GM12874 (cell line): ENCODE measurements around the gene ABCD1.

Source experiments
- TF ChIP-seq, protein P1 (sequence below): IDR thresholded peaks from 2 replicates; pipeline ENCODE4 v1.5.1; 2011; ENCODE audit warnings: low read depth, mild to moderate bottlenecking, control low read depth, low read length, moderate library complexity; ENCODE audit not compliant: insufficient read depth

ABCD1 gene

DNA sequence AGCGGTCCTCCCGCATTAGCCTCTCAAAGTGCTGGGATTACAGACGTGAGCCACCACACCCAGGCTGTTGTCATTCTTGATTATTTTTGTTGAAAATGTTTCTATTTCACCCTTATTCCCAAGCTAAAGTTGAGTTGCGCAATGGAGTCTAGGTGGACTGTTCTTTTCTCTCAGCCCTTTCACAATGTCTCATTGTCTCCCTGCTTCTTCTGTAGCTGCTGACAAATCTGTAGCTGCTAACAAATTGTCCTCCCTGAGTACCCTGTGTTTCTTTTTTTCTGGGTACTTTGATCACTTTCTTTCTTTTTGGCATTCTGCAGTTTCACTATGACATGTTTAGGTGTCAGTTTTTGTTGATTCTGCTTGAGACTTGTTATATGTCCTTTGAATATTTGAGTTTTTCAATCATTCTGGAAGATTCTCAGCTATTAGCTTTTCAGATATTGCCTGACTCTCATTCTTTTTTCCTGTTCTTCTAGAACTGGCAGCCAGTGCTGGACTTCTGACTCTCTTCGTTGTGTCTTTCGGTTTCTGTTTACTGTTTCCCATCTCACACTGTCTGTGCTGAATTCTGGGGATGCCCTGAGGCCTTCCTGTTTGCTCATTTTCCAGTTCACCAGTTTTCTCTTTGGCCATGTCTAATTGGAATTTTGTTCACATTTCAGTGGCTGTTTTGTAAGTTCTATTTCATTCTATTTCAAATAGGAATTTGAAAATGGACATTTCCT lies 6.6 kb downstream of the ABCD1 start:
- TF ChIP-seq, protein P1, sequence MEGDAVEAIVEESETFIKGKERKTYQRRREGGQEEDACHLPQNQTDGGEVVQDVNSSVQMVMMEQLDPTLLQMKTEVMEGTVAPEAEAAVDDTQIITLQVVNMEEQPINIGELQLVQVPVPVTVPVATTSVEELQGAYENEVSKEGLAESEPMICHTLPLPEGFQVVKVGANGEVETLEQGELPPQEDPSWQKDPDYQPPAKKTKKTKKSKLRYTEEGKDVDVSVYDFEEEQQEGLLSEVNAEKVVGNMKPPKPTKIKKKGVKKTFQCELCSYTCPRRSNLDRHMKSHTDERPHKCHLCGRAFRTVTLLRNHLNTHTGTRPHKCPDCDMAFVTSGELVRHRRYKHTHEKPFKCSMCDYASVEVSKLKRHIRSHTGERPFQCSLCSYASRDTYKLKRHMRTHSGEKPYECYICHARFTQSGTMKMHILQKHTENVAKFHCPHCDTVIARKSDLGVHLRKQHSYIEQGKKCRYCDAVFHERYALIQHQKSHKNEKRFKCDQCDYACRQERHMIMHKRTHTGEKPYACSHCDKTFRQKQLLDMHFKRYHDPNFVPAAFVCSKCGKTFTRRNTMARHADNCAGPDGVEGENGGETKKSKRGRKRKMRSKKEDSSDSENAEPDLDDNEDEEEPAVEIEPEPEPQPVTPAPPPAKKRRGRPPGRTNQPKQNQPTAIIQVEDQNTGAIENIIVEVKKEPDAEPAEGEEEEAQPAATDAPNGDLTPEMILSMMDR, result no peak

DNA sequence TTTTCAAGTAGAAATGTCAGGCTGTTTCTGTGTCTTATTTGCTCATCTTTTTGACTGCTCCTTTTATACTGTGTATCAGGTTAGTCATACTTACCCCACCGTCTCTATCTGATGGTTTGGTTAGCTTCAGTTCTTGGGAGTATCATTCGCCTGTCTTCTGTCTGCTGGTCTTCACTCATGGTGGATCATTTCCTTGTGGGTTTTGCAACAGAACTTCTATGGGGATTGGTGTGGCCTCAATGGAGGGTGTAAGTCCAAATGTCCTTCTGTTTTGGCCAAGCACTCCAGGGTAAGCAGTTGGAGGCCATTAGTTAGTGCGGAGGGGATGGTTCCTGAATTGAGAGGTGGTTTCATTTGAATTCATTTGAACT lies 7.2 kb downstream of the ABCD1 start:
- TF ChIP-seq, protein P1, result no peak

DNA sequence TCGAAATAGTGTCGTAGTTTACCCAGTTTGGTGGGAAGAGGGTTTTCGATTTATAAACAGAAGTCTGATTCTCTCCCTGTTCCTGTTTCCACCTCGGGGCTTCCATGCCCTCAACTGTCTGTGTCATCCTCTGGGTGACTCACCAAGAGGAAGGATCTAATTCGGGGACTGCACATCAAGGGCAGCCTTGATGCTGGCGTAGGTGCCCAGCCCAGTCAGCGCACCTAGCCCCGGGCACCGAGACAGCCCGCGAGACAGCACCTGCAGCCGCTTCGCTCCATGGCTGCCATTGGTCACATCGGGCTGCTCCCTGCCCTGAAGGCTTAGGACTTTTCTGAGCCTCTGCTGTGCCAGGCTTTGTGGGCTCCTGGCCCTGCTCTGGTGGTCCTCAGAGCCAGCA lies 7.7 kb downstream of the ABCD1 start:
- TF ChIP-seq, protein P1, result no peak

DNA sequence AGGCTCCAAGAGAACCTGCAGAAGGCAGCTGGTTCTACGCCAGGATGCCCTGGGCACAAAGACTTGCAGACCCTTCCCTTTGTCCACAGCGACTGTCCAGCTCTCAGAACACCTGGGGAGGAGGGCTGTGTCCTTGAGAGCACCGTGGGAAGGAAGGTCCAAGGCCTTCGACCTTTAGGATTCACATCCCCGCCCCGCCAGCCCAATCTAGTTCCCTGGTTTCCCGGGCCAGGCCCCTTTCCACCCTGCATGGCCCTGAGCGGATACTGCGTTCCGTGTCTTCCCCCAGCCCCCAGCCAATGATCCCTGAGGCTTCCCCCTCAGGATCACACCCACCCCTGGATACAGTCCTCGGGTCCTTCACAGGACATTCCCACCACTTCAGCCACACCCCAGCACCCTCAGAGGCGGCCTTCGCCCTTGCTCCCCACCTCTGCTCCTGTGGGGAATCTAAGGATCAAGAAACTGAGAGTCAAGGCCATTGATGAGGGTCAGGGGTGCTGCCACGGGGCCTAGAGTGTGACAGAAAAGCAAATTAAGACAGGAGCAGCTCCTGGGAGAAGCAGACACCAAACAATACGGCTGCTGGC lies 9.1 kb downstream of the ABCD1 start:
- TF ChIP-seq, protein P1, result no peak

DNA sequence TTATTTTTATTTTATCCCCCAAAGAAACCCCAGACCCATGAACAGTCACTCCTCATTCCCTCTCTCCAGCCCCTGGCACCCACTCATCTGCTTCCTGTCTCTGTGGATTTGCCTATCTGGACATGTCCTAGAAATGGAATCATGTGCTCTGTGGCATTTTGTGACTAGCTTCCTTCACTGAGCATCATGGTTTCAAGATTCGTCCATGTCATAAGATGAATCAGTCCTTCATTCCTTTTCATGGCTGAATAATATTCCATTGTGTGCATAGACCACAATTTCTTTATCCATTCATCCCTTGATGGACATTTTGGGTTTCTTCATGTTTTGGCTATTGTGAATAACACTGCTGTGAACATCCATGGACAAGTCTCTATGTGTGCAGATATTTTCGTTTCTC lies 10.2 kb downstream of the ABCD1 start:
- TF ChIP-seq, protein P1, result no peak

DNA sequence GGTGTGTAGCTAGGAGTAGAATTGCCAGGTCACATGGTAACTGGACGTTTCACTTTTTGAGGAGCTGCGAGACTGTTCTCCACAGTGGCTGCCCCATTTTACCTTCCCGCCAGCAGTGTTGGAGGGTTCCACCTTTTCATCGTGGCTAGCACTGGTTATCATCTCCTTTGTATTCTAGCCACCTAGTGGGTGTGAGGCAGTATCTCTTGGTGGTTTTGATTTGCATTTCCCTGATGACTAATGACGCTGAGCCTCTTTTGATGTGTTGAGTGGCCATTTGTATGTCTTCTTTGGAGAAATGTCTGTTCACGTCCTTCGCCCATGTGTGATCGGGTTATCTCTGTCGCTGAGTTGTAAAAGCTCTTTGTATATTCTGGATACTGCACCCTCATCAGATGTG lies 10.6 kb downstream of the ABCD1 start:
- TF ChIP-seq, protein P1, result peak; percentile 5; the same call in 1 of the 2 replicates

DNA sequence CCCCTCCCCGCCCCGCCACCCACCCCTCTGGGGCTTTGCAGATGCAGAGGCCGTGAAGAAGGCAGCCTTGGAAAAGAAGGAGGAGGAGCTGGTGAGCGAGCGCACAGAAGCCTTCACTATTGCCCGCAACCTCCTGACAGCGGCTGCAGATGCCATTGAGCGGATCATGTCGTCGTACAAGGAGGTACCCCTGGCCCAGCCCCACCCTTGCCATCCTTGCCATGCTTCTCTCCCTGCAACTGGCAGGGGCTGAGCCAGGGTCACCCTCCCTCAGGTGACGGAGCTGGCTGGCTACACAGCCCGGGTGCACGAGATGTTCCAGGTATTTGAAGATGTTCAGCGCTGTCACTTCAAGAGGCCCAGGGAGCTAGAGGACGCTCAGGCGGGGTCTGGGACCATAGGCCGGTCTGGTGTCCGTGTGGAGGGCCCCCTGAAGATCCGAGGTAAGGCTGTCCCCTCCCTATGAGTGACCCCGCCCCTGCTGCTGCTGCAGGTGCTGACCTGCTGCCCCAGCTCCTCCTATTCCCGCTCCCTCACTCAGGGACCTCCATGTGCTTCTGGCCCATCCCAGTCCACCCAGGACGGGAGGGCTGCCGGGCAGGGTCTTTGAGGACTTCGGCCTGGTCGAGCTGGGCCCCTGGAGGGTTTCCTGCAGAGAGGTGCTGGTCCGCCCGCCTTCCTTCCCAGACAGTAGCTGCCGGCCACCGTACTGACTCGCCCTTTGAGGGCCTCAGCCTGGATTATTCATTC lies 11.6 kb downstream of the ABCD1 start:
- TF ChIP-seq, protein P1, result no peak
